Measurements from ENCODE around the gene UBE2E2.

Gene UBE2E2

DNA sequence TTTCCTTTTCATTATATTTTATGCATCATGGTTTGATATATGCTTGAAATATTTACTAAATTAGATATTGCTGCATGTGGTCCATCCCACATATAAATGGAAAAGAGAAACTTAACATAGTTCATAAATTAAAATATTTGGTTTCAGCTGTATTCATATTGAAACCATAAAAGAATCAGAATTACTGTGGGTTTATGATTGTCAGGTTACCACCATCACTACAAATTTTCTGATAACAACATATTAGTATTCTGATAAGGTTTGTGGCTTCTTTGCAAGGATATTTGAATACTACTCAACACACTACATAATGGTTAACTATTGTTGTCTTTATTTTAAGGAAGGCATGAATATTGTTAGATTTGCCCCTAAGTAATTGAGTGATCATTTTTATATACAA is 235.5 kb downstream of the UBE2E2 start:
- Histone ChIP-seq H3K36me3 (ENCODE audit: control insufficient read depth in 2 of 2, insufficient read depth in 1 of 2, low read length in 2 of 2) (no peaks in the 10 kb centered on the region), H3K4me3 (ENCODE audit: low read depth, low read length) (no peak overlapping the region), H3K27ac (ENCODE audit: extremely low read depth, low read depth, low read length) (no peak overlapping the region), H3K9me3 (ENCODE audit: control insufficient read depth, insufficient read depth, low read depth, low read length) (no peaks in the 10 kb centered on the region), H3K4me1 (ENCODE audit: control insufficient read depth, insufficient read depth, low read length) (no peaks in the 10 kb centered on the region)
- ChIA-PET CTCF (interaction anchor here (0.6 kb wide), 1 partner anchor 38 kb away, joined by 3 read pairs; no protein-coding TSS in a partner anchor), POLR2A (no interaction called here)
- TF ChIP-seq OVOL3 (tag by site-specific recombination; IDR thresholded peaks at IDR 0.05) = no peak
- no peak for TF ChIP-seq ZNF555 (tag by site-specific recombination; conservative IDR thresholded peaks at IDR 0.05)
- TF ChIP-seq ZNF146 (tag by site-specific recombination; IDR thresholded peaks at IDR 0.05) = no peak
- TF ChIP-seq, protein P1, sequence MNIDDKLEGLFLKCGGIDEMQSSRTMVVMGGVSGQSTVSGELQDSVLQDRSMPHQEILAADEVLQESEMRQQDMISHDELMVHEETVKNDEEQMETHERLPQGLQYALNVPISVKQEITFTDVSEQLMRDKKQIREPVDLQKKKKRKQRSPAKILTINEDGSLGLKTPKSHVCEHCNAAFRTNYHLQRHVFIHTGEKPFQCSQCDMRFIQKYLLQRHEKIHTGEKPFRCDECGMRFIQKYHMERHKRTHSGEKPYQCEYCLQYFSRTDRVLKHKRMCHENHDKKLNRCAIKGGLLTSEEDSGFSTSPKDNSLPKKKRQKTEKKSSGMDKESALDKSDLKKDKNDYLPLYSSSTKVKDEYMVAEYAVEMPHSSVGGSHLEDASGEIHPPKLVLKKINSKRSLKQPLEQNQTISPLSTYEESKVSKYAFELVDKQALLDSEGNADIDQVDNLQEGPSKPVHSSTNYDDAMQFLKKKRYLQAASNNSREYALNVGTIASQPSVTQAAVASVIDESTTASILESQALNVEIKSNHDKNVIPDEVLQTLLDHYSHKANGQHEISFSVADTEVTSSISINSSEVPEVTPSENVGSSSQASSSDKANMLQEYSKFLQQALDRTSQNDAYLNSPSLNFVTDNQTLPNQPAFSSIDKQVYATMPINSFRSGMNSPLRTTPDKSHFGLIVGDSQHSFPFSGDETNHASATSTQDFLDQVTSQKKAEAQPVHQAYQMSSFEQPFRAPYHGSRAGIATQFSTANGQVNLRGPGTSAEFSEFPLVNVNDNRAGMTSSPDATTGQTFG (tag by site-specific recombination; IDR thresholded peaks at IDR 0.05; ENCODE audit: borderline replicate concordance) = no peak
- TF ChIP-seq, protein P2, sequence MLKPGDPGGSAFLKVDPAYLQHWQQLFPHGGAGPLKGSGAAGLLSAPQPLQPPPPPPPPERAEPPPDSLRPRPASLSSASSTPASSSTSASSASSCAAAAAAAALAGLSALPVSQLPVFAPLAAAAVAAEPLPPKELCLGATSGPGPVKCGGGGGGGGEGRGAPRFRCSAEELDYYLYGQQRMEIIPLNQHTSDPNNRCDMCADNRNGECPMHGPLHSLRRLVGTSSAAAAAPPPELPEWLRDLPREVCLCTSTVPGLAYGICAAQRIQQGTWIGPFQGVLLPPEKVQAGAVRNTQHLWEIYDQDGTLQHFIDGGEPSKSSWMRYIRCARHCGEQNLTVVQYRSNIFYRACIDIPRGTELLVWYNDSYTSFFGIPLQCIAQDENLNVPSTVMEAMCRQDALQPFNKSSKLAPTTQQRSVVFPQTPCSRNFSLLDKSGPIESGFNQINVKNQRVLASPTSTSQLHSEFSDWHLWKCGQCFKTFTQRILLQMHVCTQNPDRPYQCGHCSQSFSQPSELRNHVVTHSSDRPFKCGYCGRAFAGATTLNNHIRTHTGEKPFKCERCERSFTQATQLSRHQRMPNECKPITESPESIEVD (tag by site-specific recombination; IDR thresholded peaks at IDR 0.05) = no peak
- TF ChIP-seq ZNF174 (tag by site-specific recombination; IDR thresholded peaks at IDR 0.05) = no peak
- TF ChIP-seq KLF16 (tag by site-specific recombination; IDR thresholded peaks at IDR 0.05) = no peak
- no peak for TF ChIP-seq ZNF626 (tag by site-specific recombination; IDR thresholded peaks at IDR 0.05)
- TF ChIP-seq GFI1B (tag by site-specific recombination; IDR thresholded peaks at IDR 0.05) = no peak
- TF ChIP-seq SP3 (tag by site-specific recombination; IDR thresholded peaks at IDR 0.05) = no peak
- TF ChIP-seq ZNF311 (tag by site-specific recombination; IDR thresholded peaks at IDR 0.05; ENCODE audit: borderline replicate concordance) = no peak

DNA sequence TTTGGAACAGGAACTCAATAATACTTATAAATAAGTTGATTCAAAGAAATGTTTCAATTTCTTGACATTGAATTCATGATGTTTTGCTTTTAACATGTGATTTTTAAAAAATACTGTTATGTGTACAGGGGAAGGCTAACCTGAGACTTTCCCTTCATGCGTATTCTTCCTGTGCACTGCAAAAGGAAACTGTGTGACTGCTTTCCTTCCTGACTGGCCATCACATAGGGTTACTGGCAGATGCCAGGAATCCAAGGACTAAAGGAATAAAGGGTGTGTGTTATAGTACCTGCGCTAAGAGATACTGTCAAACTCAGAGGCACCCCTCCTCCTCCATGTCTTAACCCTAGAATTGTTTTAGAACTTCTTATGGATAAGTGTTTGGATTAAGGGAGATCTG is 236.0 kb downstream of the UBE2E2 start:
- H3K27ac ChIP-seq (ENCODE audit: extremely low read depth, low read depth, low read length) = no peak overlapping the region
- ChIA-PET CTCF (no interaction called here), POLR2A (no interaction called here)
- H3K36me3 ChIP-seq (ENCODE audit: control insufficient read depth in 2 of 2, insufficient read depth in 1 of 2, low read length in 2 of 2) = no peaks in the 10 kb centered on the region
- no peaks in the 10 kb centered on the region for H3K4me1 ChIP-seq (ENCODE audit: control insufficient read depth, insufficient read depth, low read length)
- H3K9me3 ChIP-seq (ENCODE audit: control insufficient read depth, insufficient read depth, low read depth, low read length) = no peaks in the 10 kb centered on the region
- TF ChIP-seq, protein P3, sequence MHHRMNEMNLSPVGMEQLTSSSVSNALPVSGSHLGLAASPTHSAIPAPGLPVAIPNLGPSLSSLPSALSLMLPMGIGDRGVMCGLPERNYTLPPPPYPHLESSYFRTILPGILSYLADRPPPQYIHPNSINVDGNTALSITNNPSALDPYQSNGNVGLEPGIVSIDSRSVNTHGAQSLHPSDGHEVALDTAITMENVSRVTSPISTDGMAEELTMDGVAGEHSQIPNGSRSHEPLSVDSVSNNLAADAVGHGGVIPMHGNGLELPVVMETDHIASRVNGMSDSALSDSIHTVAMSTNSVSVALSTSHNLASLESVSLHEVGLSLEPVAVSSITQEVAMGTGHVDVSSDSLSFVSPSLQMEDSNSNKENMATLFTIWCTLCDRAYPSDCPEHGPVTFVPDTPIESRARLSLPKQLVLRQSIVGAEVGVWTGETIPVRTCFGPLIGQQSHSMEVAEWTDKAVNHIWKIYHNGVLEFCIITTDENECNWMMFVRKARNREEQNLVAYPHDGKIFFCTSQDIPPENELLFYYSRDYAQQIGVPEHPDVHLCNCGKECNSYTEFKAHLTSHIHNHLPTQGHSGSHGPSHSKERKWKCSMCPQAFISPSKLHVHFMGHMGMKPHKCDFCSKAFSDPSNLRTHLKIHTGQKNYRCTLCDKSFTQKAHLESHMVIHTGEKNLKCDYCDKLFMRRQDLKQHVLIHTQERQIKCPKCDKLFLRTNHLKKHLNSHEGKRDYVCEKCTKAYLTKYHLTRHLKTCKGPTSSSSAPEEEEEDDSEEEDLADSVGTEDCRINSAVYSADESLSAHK (tag by site-specific recombination; IDR thresholded peaks at IDR 0.05) = no peak
- TF ChIP-seq, protein P4, sequence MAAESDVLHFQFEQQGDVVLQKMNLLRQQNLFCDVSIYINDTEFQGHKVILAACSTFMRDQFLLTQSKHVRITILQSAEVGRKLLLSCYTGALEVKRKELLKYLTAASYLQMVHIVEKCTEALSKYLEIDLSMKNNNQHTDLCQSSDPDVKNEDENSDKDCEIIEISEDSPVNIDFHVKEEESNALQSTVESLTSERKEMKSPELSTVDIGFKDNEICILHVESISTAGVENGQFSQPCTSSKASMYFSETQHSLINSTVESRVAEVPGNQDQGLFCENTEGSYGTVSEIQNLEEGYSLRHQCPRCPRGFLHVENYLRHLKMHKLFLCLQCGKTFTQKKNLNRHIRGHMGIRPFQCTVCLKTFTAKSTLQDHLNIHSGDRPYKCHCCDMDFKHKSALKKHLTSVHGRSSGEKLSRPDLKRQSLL (tag by site-specific recombination; IDR thresholded peaks at IDR 0.05) = no peak
- TF ChIP-seq, protein P5, sequence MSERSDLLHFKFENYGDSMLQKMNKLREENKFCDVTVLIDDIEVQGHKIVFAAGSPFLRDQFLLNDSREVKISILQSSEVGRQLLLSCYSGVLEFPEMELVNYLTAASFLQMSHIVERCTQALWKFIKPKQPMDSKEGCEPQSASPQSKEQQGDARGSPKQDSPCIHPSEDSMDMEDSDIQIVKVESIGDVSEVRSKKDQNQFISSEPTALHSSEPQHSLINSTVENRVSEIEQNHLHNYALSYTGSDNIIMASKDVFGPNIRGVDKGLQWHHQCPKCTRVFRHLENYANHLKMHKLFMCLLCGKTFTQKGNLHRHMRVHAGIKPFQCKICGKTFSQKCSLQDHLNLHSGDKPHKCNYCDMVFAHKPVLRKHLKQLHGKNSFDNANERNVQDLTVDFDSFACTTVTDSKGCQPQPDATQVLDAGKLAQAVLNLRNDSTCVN (tag by site-specific recombination; optimal IDR thresholded peaks at IDR 0.05) = no peak
- no peak for TF ChIP-seq HOXA7 (CRISPR knock-in tag; IDR thresholded peaks at IDR 0.05; ENCODE audit: borderline replicate concordance)
- TF ChIP-seq BCL11B (tag by site-specific recombination; IDR thresholded peaks at IDR 0.05; ENCODE audit: low read depth) = no peak
- TF ChIP-seq ZNF629 (tag by site-specific recombination; IDR thresholded peaks at IDR 0.05) = no peak
- no peak for TF ChIP-seq ZNF600 (tag by site-specific recombination; IDR thresholded peaks at IDR 0.05)
- TF ChIP-seq ZNF416 (tag by site-specific recombination; IDR thresholded peaks at IDR 0.05) = no peak
- H3K4me3 ChIP-seq (ENCODE audit: low read depth, low read length) = no peak overlapping the region

Data from HEK293 (cell line).